GM12864 (cell line): Measurements from ENCODE around the gene ATG14.

Source experiments
- DNase-seq: peaks from one replicate; pipeline ENCODE4 v3.0.0-alpha.2; 2011; ENCODE audit warnings: low read depth
- H3K4me3 ChIP-seq: 2 replicates; pipeline ENCODE4 v1.5.1; 2011; ENCODE audit warnings: mild to moderate bottlenecking, low read depth, low read length, control low read depth
- TF ChIP-seq, protein P1 (sequence below): IDR thresholded peaks from 2 replicates; pipeline ENCODE4 v1.5.1; 2011; ENCODE audit warnings: low read depth, mild to moderate bottlenecking, moderate library complexity, low read length, control low read depth, inconsistent platforms; ENCODE audit errors: missing control alignments

ATG14 gene

DNA sequence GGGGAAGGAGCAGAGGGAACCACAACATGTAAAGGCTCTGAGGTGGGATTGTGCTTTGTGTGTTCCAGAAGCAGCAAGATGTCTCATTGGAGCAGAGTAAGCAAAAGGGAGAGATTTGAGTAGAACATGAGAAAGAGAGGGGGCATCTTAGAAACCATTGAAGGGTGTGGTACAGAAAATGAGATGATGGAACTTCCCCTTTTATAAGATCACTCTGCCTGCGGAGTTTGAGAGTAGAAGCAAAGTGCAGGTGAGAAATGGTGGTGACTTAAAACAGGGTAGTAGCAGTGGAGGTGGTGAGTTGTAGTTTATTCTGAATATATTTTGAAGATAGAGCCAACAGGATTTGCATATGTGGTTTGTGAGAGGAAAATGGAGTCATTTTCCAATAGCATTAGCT, 84.5 kb downstream of the ATG14 start:
- no peak overlapping the region for H3K4me3 ChIP-seq
- DNase-seq: peak; percentile 64
- TF ChIP-seq, protein P1, sequence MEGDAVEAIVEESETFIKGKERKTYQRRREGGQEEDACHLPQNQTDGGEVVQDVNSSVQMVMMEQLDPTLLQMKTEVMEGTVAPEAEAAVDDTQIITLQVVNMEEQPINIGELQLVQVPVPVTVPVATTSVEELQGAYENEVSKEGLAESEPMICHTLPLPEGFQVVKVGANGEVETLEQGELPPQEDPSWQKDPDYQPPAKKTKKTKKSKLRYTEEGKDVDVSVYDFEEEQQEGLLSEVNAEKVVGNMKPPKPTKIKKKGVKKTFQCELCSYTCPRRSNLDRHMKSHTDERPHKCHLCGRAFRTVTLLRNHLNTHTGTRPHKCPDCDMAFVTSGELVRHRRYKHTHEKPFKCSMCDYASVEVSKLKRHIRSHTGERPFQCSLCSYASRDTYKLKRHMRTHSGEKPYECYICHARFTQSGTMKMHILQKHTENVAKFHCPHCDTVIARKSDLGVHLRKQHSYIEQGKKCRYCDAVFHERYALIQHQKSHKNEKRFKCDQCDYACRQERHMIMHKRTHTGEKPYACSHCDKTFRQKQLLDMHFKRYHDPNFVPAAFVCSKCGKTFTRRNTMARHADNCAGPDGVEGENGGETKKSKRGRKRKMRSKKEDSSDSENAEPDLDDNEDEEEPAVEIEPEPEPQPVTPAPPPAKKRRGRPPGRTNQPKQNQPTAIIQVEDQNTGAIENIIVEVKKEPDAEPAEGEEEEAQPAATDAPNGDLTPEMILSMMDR: no peak

DNA sequence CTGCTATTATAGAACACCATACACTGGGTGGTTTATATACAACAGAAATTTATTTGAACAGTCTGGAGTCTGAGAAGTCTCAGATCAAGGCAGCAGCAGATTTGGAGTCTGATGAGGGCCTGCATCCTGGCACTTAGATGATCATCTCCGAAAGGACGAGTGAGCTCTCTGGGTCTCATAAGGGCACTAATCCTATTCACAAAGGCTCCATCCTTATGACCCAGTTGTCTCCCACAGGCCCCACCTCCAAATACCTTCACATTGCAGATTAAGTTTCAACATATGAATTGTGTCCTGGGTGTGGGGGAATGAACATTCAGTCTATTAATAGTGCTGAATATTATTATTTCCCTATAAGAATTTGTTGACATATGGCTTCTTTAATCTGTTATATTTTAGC, 86.8 kb downstream of the ATG14 start:
- no peak overlapping the region for H3K4me3 ChIP-seq
- TF ChIP-seq, protein P1: no peak
- no peak for DNase-seq

DNA sequence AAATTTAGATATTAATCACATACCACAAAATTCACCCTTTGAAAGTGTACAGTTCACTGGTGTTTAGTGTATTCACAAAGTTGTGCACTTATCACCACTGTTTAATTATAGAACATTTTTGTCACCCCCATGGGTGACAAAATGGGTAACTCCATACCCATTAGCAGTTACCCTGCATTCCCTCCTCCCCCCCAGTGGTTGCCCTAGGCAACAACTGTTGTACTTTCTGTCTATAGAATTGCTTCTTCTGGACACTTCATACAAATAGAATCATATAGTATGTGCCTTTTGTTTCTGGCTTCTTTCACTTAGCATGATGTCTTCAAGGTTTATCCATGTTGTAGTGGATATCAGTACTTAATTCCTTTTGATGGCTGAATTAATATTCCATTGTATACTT, 87.7 kb downstream of the ATG14 start:
- TF ChIP-seq, protein P1: no peak

DNA sequence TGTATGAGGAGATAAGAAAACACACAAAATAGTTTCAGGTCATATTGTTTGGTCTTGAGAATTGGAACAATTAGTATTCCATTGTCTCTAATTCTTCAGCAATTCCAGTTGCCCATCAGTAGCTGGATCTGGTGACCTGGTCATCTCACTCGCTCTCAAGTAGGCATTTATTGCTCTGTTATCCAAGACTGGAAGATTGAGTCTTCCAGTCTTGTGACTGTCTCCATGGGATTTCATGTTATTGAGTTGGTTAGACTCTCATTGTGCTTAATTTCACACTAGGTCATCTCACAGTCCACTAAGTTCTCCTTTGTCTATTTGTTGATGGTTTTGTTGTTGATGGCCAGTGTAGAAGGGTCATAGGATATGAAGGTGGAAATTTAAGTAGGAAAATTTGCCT, 92.9 kb downstream of the ATG14 start:
- TF ChIP-seq, protein P1: no peak
- DNase-seq: no peak
- no peak overlapping the region for H3K4me3 ChIP-seq

More for the DNA sequence above, 87.7 kb downstream of the ATG14 start:
- H3K4me3 ChIP-seq: no peak overlapping the region
- DNase-seq: no peak

DNA sequence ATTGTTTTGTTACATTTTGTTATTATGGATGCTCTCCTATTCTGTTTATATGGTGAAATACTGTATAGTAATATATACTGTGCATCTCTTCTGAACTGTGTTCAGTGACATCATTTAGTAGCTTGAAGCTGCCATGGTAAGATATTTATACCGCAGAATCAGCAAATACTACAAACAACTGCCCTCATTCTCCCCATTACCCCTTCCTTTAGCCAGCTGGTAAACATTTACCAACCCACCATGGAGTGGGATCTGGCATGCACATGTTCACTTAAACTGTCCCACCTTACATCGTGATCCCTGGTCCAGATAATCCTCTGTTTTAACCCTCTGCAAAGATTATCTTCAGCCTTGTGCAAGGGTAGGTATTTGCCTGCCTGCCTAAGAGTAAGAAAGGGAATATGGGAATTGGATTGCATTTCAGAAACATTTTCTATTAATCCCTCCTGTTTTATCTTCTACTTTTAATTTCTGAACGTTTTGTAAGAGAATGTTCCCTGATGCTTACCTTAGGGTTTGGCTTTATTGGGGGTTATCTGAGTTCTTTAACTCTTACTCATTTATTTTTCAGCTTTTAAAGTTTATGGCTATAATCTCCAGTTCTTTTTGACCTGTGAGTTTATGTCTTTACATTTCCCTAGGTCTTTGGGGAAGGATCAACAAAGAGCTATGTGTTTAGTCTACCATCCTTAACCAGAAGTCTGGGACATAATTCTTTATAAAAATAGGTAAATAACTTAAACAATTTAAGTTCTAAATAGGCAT, 93.9 kb downstream of the ATG14 start:
- no peak for DNase-seq
- TF ChIP-seq, protein P1: no peak
- H3K4me3 ChIP-seq: no peak overlapping the region

DNA sequence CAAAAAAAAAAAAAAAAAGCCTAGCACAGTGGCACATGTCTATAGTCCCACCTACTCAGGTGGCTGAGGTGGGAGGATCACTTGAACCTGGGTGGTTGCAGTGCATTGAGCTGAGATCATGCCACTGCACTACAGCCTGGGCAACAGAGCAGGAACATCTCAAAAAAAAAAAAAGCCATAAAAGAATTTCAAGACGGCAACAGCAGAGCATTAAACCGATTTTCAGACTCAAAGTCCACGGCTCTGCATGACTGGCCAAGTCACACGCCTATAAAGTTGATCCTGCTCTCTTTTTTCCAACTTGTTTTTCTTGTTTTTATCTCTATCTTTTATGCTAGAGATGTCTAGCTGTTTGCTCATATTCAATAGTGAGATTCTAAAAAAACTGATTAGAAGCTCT, 95.1 kb downstream of the ATG14 start:
- no peak overlapping the region for H3K4me3 ChIP-seq
- no peak for DNase-seq
- TF ChIP-seq, protein P1: no peak
